H1 (cell line): ENCODE measurements around the gene YPEL5. TPM values are rescaled to one million over a fixed set of nuclear protein-coding genes. Genes with fewer than 3 reads are reported as not detected.

Source experiments
- CTCF ChIA-PET: fragments of 300-600 bp; sonication (Branson Sonifier 250); formaldehyde crosslinking; loops from one replicate; lab custom pipeline; 2021; ENCODE audit not compliant: partially characterized antibody; lab: Charles Lee
- POLR2A ChIA-PET: fragments of 300-600 bp; sonication (Branson Sonifier 250); formaldehyde crosslinking; loops from one replicate; lab custom pipeline; 2021; ENCODE audit warnings: inconsistent platforms; ENCODE audit not compliant: partially characterized antibody; lab: Charles Lee
- DNase-seq, 2 experiments: peaks; one replicate each; pipeline versions ENCODE4 v3.0.0 to v3.0.0-alpha.2; 2010 to 2022; ENCODE audit warnings: low spot score in 2 of 2, low read depth in 1 of 2, mixed read lengths in 1 of 2
- FAIRE-seq: peaks from 2 replicates; lab custom pipeline; 2011; peaks lifted over from hg19 to GRCh38; lab: Jason Lieb, UNC
- H2AFZ ChIP-seq: 2 replicates; pipeline ENCODE4 v1.8.1; 2012; ENCODE audit warnings: low read length, inconsistent platforms
- H2AK5ac ChIP-seq: 2 replicates; pipeline ENCODE4 v1.6.1; 2013; ENCODE audit warnings: low read depth, low read length
- H2BK120ac ChIP-seq: replicated peaks from 2 replicates; pipeline ENCODE3; 2013; ENCODE audit warnings: low read depth, low read length, inconsistent platforms
- H2BK12ac ChIP-seq: 2 replicates; pipeline ENCODE4 v1.6.1; 2013; ENCODE audit warnings: low read depth, low read length
- H2BK15ac ChIP-seq: 2 replicates; pipeline ENCODE4 v1.6.1; 2013; ENCODE audit warnings: low read length
- H2BK20ac ChIP-seq: 2 replicates; pipeline ENCODE4 v1.6.1; 2013; ENCODE audit warnings: low read length
- H2BK5ac ChIP-seq: 2 replicates; pipeline ENCODE4 v1.6.1; 2013; ENCODE audit warnings: low read depth, low read length
- H3K14ac ChIP-seq: 2 replicates; pipeline ENCODE4 v1.6.1; 2013; ENCODE audit warnings: inconsistent platforms; ENCODE audit not compliant: insufficient read length
- H3K18ac ChIP-seq: 2 replicates; pipeline ENCODE4 v1.6.1; 2013; ENCODE audit warnings: low read length; ENCODE audit errors: extremely low read depth
- H3K23ac ChIP-seq: 2 replicates; pipeline ENCODE4 v1.6.1; 2013; ENCODE audit warnings: inconsistent platforms; ENCODE audit not compliant: insufficient read length
- H3K23me2 ChIP-seq: 2 replicates; pipeline ENCODE4 v1.6.1; 2013; ENCODE audit warnings: low read depth, low read length
- H3K27ac ChIP-seq: 2 replicates; pipeline ENCODE4 v1.6.1; 2011; ENCODE audit warnings: low read depth, low read length, inconsistent platforms
- H3K27me3 ChIP-seq, 4 experiments: replicated peaks in 1 of 4; 1 replicate in 1 of 4; 2 replicates in 3 of 4; pipeline versions ENCODE4 v1.6.1 to v1.8.1; 2011 to 2013; ENCODE audit warnings: low read length in 3 of 4, mild to moderate bottlenecking in 3 of 4, inconsistent platforms in 2 of 4, mixed read lengths in 2 of 4, moderate library complexity in 1 of 4; ENCODE audit not compliant: control insufficient read depth in 3 of 4, insufficient read depth in 3 of 4; ENCODE audit errors: extremely low read depth in 1 of 4
- H3K36me3 ChIP-seq, 4 experiments: 2 replicates each; pipeline versions ENCODE4 v1.6.1 to v1.8.1; 2011 to 2013; ENCODE audit warnings: mild to moderate bottlenecking in 4 of 4, low read length in 3 of 4, moderate library complexity in 2 of 4, control low read depth in 1 of 4, inconsistent platforms in 1 of 4; ENCODE audit not compliant: insufficient read depth in 4 of 4, control insufficient read depth in 2 of 4
- H3K4ac ChIP-seq: replicated peaks from 2 replicates; pipeline ENCODE3; 2013; ENCODE audit warnings: low read length, low read depth, mixed read lengths, inconsistent platforms; ENCODE audit not compliant: insufficient read length
- H3K4me1 ChIP-seq, 4 experiments: replicated peaks in 1 of 4; 1 replicate in 1 of 4; 2 replicates in 3 of 4; pipeline versions ENCODE4 v1.6.1 to v1.8.1; 2011 to 2013; ENCODE audit warnings: low read length in 3 of 4, inconsistent platforms in 2 of 4, mixed read lengths in 1 of 4; ENCODE audit not compliant: insufficient read depth in 4 of 4, control insufficient read depth in 3 of 4
- H3K4me2 ChIP-seq, 2 experiments: 2 replicates each; pipeline versions ENCODE4 v1.6.1 to v1.8.1; 2011 to 2013; ENCODE audit warnings: low read depth in 2 of 2, low read length in 2 of 2, control low read depth in 1 of 2, inconsistent platforms in 1 of 2, mild to moderate bottlenecking in 1 of 2; ENCODE audit not compliant: insufficient read depth in 1 of 2
- H3K4me3 ChIP-seq, 4 experiments: fragments of 200-600, 300-600 bp in 1 of 4; sonication (generic), shearing (Covaris generic), sonication (Bioruptor Twin) in 1 of 4; 2 replicates each; pipeline versions ENCODE4 v1.5.1 to v1.8.1; 2011 to 2016; ENCODE audit warnings: low read length in 4 of 4, low read depth in 3 of 4, control low read depth in 2 of 4, inconsistent platforms in 2 of 4, mild to moderate bottlenecking in 2 of 4, mixed read lengths in 1 of 4, moderate library complexity in 1 of 4; ENCODE audit not compliant: insufficient read depth in 2 of 4; ENCODE audit errors: extremely low read depth in 1 of 4
- H3K56ac ChIP-seq: replicated peaks from 2 replicates; pipeline ENCODE3; 2013; ENCODE audit warnings: low read depth, mild to moderate bottlenecking, mixed read lengths, low read length, inconsistent platforms; ENCODE audit not compliant: insufficient read length
- H3K79me1 ChIP-seq: 2 replicates; pipeline ENCODE4 v1.6.1; 2013; ENCODE audit warnings: low read depth, low read length, control low read depth
- H3K79me2 ChIP-seq, 2 experiments: 2 replicates each; pipeline versions ENCODE4 v1.6.1 to v1.8.1; 2012 to 2013; ENCODE audit warnings: low read length in 2 of 2, mild to moderate bottlenecking in 2 of 2, inconsistent platforms in 1 of 2; ENCODE audit not compliant: insufficient read depth in 2 of 2, control insufficient read depth in 1 of 2
- H3K9ac ChIP-seq, 4 experiments: replicated peaks in 1 of 4; 1 replicate in 1 of 4; 2 replicates in 3 of 4; pipeline versions ENCODE4 v1.6.1 to v1.8.1; 2011 to 2013; ENCODE audit warnings: low read depth in 3 of 4, low read length in 3 of 4, control low read depth in 2 of 4, mild to moderate bottlenecking in 2 of 4, moderate library complexity in 2 of 4, inconsistent platforms in 1 of 4; ENCODE audit errors: extremely low read depth in 1 of 4
- H3K9me3 ChIP-seq, 2 experiments: 2 replicates each; pipeline versions ENCODE4 v1.6.1 to v1.8.1; 2012 to 2013; ENCODE audit warnings: mild to moderate bottlenecking in 2 of 2, moderate library complexity in 2 of 2, control low read depth in 1 of 2, inconsistent platforms in 1 of 2, low read depth in 1 of 2, low read length in 1 of 2, mixed read lengths in 1 of 2; ENCODE audit not compliant: insufficient read depth in 2 of 2
- H4K20me1 ChIP-seq, 2 experiments: replicated peaks in 1 of 2; 2 replicates each; pipeline versions ENCODE3 to v1.8.1; 2011 to 2013; ENCODE audit warnings: inconsistent platforms in 2 of 2, low read length in 2 of 2, mild to moderate bottlenecking in 1 of 2; ENCODE audit not compliant: insufficient read depth in 2 of 2, control insufficient read depth in 1 of 2
- H4K5ac ChIP-seq: 2 replicates; pipeline ENCODE4 v1.6.1; 2013; ENCODE audit warnings: low read length, low read depth, mixed read lengths, inconsistent platforms; ENCODE audit not compliant: insufficient read length
- H4K8ac ChIP-seq: 2 replicates; pipeline ENCODE4 v1.8.0; 2013; ENCODE audit warnings: mild to moderate bottlenecking, moderate library complexity, low read length, inconsistent platforms; ENCODE audit not compliant: insufficient read depth; ENCODE audit errors: extremely low read depth
- H4K91ac ChIP-seq: replicated peaks from 2 replicates; pipeline ENCODE3; 2013; ENCODE audit warnings: low read length, mixed read lengths, inconsistent platforms; ENCODE audit not compliant: insufficient read length
- CEBPB ChIP-seq: IDR thresholded peaks from 2 replicates; pipeline ENCODE4 v1.6.1; 2012; ENCODE audit warnings: low read depth, low read length
- CHD1 ChIP-seq: IDR thresholded peaks from 2 replicates; pipeline ENCODE4 v1.6.1; 2012; ENCODE audit warnings: low read depth, low read length, improper control_type of control experiment
- CTBP2 ChIP-seq: IDR thresholded peaks from 2 replicates; pipeline ENCODE4 v1.7.0; 2011; ENCODE audit warnings: borderline replicate concordance, mild to moderate bottlenecking, moderate library complexity, mixed read lengths, low read length; ENCODE audit not compliant: insufficient read depth, insufficient read length
- E2F6 ChIP-seq: IDR thresholded peaks from 2 replicates; pipeline ENCODE4 v1.6.1; 2012; ENCODE audit warnings: inconsistent platforms
- EP300 ChIP-seq, 2 experiments: IDR thresholded peaks; 1 replicate in 1 of 2; 2 replicates in 1 of 2; pipeline ENCODE4 v1.6.1; 2011 to 2012; ENCODE audit warnings: low read depth in 2 of 2, low read length in 2 of 2, mild to moderate bottlenecking in 2 of 2, borderline replicate concordance in 1 of 2, inconsistent platforms in 1 of 2, moderate library complexity in 1 of 2
- FOSL1 ChIP-seq: IDR thresholded peaks from 2 replicates; pipeline ENCODE4 v1.6.1; 2011; ENCODE audit warnings: mild to moderate bottlenecking, low read depth, low read length, moderate library complexity; ENCODE audit not compliant: insufficient read depth
- HDAC6 ChIP-seq: IDR thresholded peaks from one replicate; pipeline ENCODE4 v1.7.1; 2012; ENCODE audit warnings: low read depth, mild to moderate bottlenecking, inconsistent platforms, low read length, moderate library complexity
- KDM4A ChIP-seq: IDR thresholded peaks from one replicate; pipeline ENCODE4 v1.7.1; 2012; ENCODE audit warnings: low read depth, mild to moderate bottlenecking, moderate library complexity, low read length, inconsistent platforms; ENCODE audit not compliant: severe bottlenecking
- MAFK ChIP-seq: IDR thresholded peaks from 2 replicates; pipeline ENCODE4 v1.6.1; 2012; ENCODE audit warnings: low read depth, mild to moderate bottlenecking, improper control_type of control experiment, low read length
- POLR2AphosphoS5 ChIP-seq: IDR thresholded peaks from 2 replicates; pipeline ENCODE4 v1.6.1; 2011; ENCODE audit warnings: low read depth, low read length
- TEAD4 ChIP-seq: IDR thresholded peaks from 2 replicates; pipeline ENCODE4 v1.6.1; 2012; ENCODE audit warnings: low read depth, low read length, inconsistent platforms, mixed read lengths
- YY1 ChIP-seq: IDR thresholded peaks from 2 replicates; pipeline ENCODE4 v1.6.1; 2011; ENCODE audit warnings: low read depth, mild to moderate bottlenecking, low read length
- WGBS, 2 experiments: shearing (Covaris generic) in 1 of 2; methylation state at CpG; one replicate each; pipeline versions ENCODE4 v1.1.6 to v1.1.7; 2013 to 2015; ENCODE audit warnings: low lambda C conversion rate in 2 of 2, mixed read lengths in 2 of 2, inconsistent platforms in 1 of 2, low coverage in 1 of 2, missing lambda C conversion rate in 1 of 2; ENCODE audit not compliant: insufficient replicate concordance in 2 of 2, insufficient coverage in 1 of 2, insufficient read length in 1 of 2; ENCODE audit errors: extremely low coverage in 1 of 2, missing lambda C conversion rate in 1 of 2; 5-methylcytosine and 5-hydroxymethylcytosine counted together
- polyA plus RNA-seq, 7 experiments: library from polyadenylated mRNA; depleted of rRNA in 3 of 7; stranded (reverse) in 5 of 7; unstranded in 2 of 7; fragments of >200 nt in 5 of 7; fragments of 200-250 nt in 2 of 7; gene quantifications; 1 replicate in 5 of 7; 2 replicates in 1 of 7; 4 replicates in 1 of 7; pipeline versions ENCODE4 v1.2.1 to v1.2.3, GENCODE V29; 2011 to 2013; ENCODE audit warnings: missing spikeins in 2 of 7, mixed read lengths in 2 of 7
- total RNA-seq: library from RNA; stranded (reverse); fragmentation: NEBNext Ultra II Directional; extraction: Animal tissue kit (Norgen Biotek cat#: 25700); gene quantifications from 2 replicates; pipeline ENCODE4 v1.2.1, GENCODE V29; 2021

YPEL5 gene
- total and polyA plus RNA-seq, 2 of the 8 experiments (the other 6 are each of a cell fraction or from before 2014, with no cell fraction given) = 18.5 to 28.0 TPM

DNA sequence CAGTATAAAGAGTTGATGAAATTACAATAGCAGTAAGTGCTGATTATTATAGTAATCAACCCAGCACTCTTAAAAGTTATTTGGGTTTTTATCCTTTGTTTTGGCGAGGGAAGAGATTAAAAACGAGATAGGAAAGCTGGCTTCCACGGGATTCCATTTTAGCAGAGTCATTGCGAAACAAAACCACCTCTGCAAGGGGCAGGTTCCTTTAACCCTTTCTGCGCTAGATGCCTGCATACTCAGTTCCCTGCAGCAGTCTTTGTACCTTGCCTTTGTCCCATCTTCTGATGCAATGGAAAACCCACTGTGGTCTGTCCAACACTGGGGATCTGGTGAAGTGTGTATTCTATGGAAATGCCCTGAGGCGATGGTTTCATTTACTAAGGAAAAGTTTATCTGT lies 2.7 kb downstream of the YPEL5 start:
- FAIRE-seq = no peak
- Histone ChIP-seq H3K79me1 (no peaks in the 10 kb centered on the region), H3K4ac (no peak overlapping the region), H3K27ac (peak overlapping the region; percentile 20; the same call in 1 of the 2 replicates), H2BK120ac (no peak overlapping the region), H3K27me3 (no peaks in the 10 kb centered on the region; a peak in 2 of 7 replicates), H2AFZ (no peak overlapping the region), H3K9ac (no peak overlapping the region; a peak in 2 of 7 replicates), H2BK20ac (no peak overlapping the region), H3K18ac (peak overlapping the region; percentile 64), H3K4me1 (peaks cover 4 to 22% (median 14%) of the 10 kb centered on the region in 4 experiments; a peak in 6 of 7 replicates), H3K4me2 (peak overlapping the region; percentile 69 to 86), H2AK5ac (no peak overlapping the region), H3K9me3 (no peaks in the 10 kb centered on the region), H3K4me3 (peak overlapping the region in 2 of 4 experiments; percentile 13 to 85; a peak in 4 of 8 replicates), H3K14ac (no peak overlapping the region), H4K8ac (no peak overlapping the region), H3K56ac (no peak overlapping the region), H3K36me3 (peaks cover 0 to 8% (median 0%) of the 10 kb centered on the region in 4 experiments; a peak in 1 of 8 replicates), H2BK12ac (no peak overlapping the region; the same call in 1 of the 2 replicates), H3K23me2 (peaks cover 7% of the 10 kb centered on the region; the same call in 1 of the 2 replicates), H4K5ac (no peak overlapping the region), H4K91ac (peak overlapping the region; percentile 12), H2BK15ac (no peak overlapping the region), H3K79me2 (peaks cover 0 to 11% of the 10 kb centered on the region in 2 experiments; a peak in 2 of 4 replicates), H2BK5ac (peak overlapping the region; percentile 42; the same call in 1 of the 2 replicates), H3K23ac (no peak overlapping the region), H4K20me1 (no peaks in the 10 kb centered on the region)
- POLR2A ChIA-PET = interaction anchor here (1.3 to 4.0 kb wide), 4 partner anchors 14 to 555 kb away, joined by 3 to 24 read pairs (median 4); no protein-coding TSS in a partner anchor
- 3% methylated on average over 6 of the region's 6 CpGs; no CpG with 5 or more reads in 1 of the 2 experiments for WGBS, 2 experiments
- peak in 1 of 2 experiments; percentile 53 for DNase-seq
- CTCF ChIA-PET = interaction anchor here (1.3 to 6.5 kb wide), 5 partner anchors 13 to 562 kb away, joined by 5 to 60 read pairs (median 6); no protein-coding TSS in a partner anchor
- TF ChIP-seq FOSL1 (no peak), MAFK (peak; percentile 58; the same call in 1 of the 2 replicates), CEBPB (peak; percentile 98), CTBP2 (no peak), HDAC6 (no peak), KDM4A (no peak), E2F6 (no peak), EP300 (IDR thresholded peaks at IDR 0.05; ENCODE audit: borderline replicate concordance in 1 of 2, low read depth in 2 of 2, low read length in 2 of 2) (peak in 1 of 2 experiments; percentile 30; a peak in 1 of 3 replicates), YY1 (no peak), POLR2AphosphoS5 (peak; percentile 60; the same call in 1 of the 2 replicates), TEAD4 (peak; percentile 35; the same call in 1 of the 2 replicates), CHD1 (no peak)
